SHP77 (cell line): ENCODE measurements around the gene GRIP2.

ENCODE experiments used
- DNase-seq, 2 experiments: peaks; one replicate each; lab custom pipeline; 2025; lab: John Stamatoyannopoulos, UW

GRIP2 gene

GRCh38 chr3:14451844-14452739 is 88.0 kb downstream of the GRIP2 start:
- peak; percentile 59 to 81 for DNase-seq

- no peak for DNase-seq
These were observed 89.1 kb downstream of the GRIP2 start for GRCh38 chr3:14450922-14451606.

- no peak for DNase-seq
These were observed 89.6 kb downstream of the GRIP2 start for GRCh38 chr3:14450506-14450905.

- DNase-seq: no peak
These were observed 91.1 kb downstream of the GRIP2 start for GRCh38 chr3:14448756-14449727.

GRCh38 chr3:14448063-14448462 is 92.1 kb downstream of the GRIP2 start:
- DNase-seq: no peak

GRCh38 chr3:14446988-14447570 is 93.1 kb downstream of the GRIP2 start:
- DNase-seq: no peak

- no peak for DNase-seq
These were observed 94.4 kb downstream of the GRIP2 start for GRCh38 chr3:14445773-14446172.

GRCh38 chr3:14444380-14444779 is 95.8 kb downstream of the GRIP2 start:
- DNase-seq: no peak

- DNase-seq: no peak
These were observed 98.2 kb downstream of the GRIP2 start for GRCh38 chr3:14441920-14442300.

- DNase-seq: no peak
These were observed 98.8 kb downstream of the GRIP2 start for GRCh38 chr3:14441240-14441919.

GRCh38 chr3:14440531-14441239 is 99.5 kb downstream of the GRIP2 start:
- DNase-seq: peak in 1 of 2 experiments; percentile 25

GRCh38 chr3:14440168-14440518 is 100.0 kb downstream of the GRIP2 start:
- DNase-seq: no peak

GRCh38 chr3:14439501-14440167 is 100.5 kb downstream of the GRIP2 start:
- peak; percentile 74 to 84 for DNase-seq
